Measurements from ENCODE around the gene RIPPLY3.
"Not testable (repeated sequence)": the region's sequence is repeated elsewhere in the genome, so short reads cannot be mapped to it uniquely, and the experiment has no call there.

RIPPLY3 gene

GRCh38 chr21:37026499-37026898, 20.0 kb downstream of the RIPPLY3 start:
- no peak for DNase-seq

GRCh38 chr21:37028570-37028969, 22.1 kb downstream of the RIPPLY3 start:
- peak; percentile 42 for DNase-seq

- DNase-seq = no peak
Measured at GRCh38 chr21:37030864-37031263, 24.4 kb downstream of the RIPPLY3 start.

GRCh38 chr21:37032293-37032692, 25.8 kb downstream of the RIPPLY3 start:
- DNase-seq = no peak

- DNase-seq = peak; percentile 60
Measured at GRCh38 chr21:37032877-37033471, 26.5 kb downstream of the RIPPLY3 start.

GRCh38 chr21:37034394-37034793, 27.9 kb downstream of the RIPPLY3 start:
- DNase-seq = not testable (repeated sequence)

GRCh38 chr21:37036177-37036576, 29.7 kb downstream of the RIPPLY3 start:
- no peak for DNase-seq

GRCh38 chr21:37039411-37040075, 33.0 kb downstream of the RIPPLY3 start:
- no peak for DNase-seq

GRCh38 chr21:37040212-37040611, 33.7 kb downstream of the RIPPLY3 start:
- DNase-seq = no peak

- no peak for DNase-seq
Measured at GRCh38 chr21:37041706-37042271, 35.3 kb downstream of the RIPPLY3 start.

- no peak for DNase-seq
Measured at GRCh38 chr21:37043818-37044217, 37.3 kb downstream of the RIPPLY3 start.

GRCh38 chr21:37044643-37045042, 38.1 kb downstream of the RIPPLY3 start:
- DNase-seq = no peak

GRCh38 chr21:37045149-37045548, 38.6 kb downstream of the RIPPLY3 start:
- DNase-seq = no peak

GRCh38 chr21:37045556-37045955, 39.1 kb downstream of the RIPPLY3 start:
- no peak for DNase-seq

GRCh38 chr21:37047079-37047478, 40.6 kb downstream of the RIPPLY3 start:
- peak; percentile 15 for DNase-seq

- not testable (repeated sequence) for DNase-seq
Measured at GRCh38 chr21:37049741-37050140, 43.2 kb downstream of the RIPPLY3 start.

GRCh38 chr21:37055271-37055855, 48.9 kb downstream of the RIPPLY3 start:
- no peak for DNase-seq

- DNase-seq = no peak
Measured at GRCh38 chr21:37057614-37058013, 51.1 kb downstream of the RIPPLY3 start.

GRCh38 chr21:37058261-37058660, 51.8 kb downstream of the RIPPLY3 start:
- no peak for DNase-seq

- DNase-seq = no peak
Measured at GRCh38 chr21:37059181-37059580, 52.7 kb downstream of the RIPPLY3 start.

GRCh38 chr21:37060296-37060695, 53.8 kb downstream of the RIPPLY3 start:
- peak; percentile 53 for DNase-seq

GRCh38 chr21:37061926-37062592, 55.6 kb downstream of the RIPPLY3 start:
- DNase-seq = no peak

GRCh38 chr21:37062593-37062935, 56.1 kb downstream of the RIPPLY3 start:
- DNase-seq = no peak

- DNase-seq = no peak
Measured at GRCh38 chr21:37063433-37063832, 56.9 kb downstream of the RIPPLY3 start.
